Kidney epithelial cell (primary cell): ENCODE measurements around the gene PPP1R3F. TPM values are rescaled to one million over a fixed set of nuclear protein-coding genes. Genes with fewer than 3 reads are reported as not detected.

Experiments used
- DNase-seq: peaks from one replicate; pipeline ENCODE4 v3.0.0-alpha.2; 2010; ENCODE audit warnings: low read depth
- H3K27me3 ChIP-seq: 2 replicates; pipeline ENCODE4 v1.6.0; 2011; ENCODE audit warnings: low read length; ENCODE audit not compliant: control insufficient read depth, insufficient read depth
- H3K36me3 ChIP-seq: 2 replicates; pipeline ENCODE4 v1.5.1; 2011; ENCODE audit warnings: low read length; ENCODE audit not compliant: control insufficient read depth, insufficient read depth
- H3K4me3 ChIP-seq: 2 replicates; pipeline ENCODE4 v1.5.1; 2011; ENCODE audit warnings: low read depth, mild to moderate bottlenecking, control low read depth, low read length
- total RNA-seq: library from RNA; depleted of rRNA; stranded (reverse); fragments of >200 nt; gene quantifications from 2 replicates; pipeline ENCODE4 v1.2.3, GENCODE V29; 2015
- TF ChIP-seq, protein P1 (sequence below): IDR thresholded peaks from 2 replicates; pipeline ENCODE4 v1.5.1; 2011; ENCODE audit warnings: mild to moderate bottlenecking, moderate library complexity, low read length, control low read depth, inconsistent platforms; ENCODE audit not compliant: insufficient read depth, poor library complexity, severe bottlenecking

Gene PPP1R3F
- 4.3 and 6.5 TPM in 2 replicates for total RNA-seq

GRCh38 chrX:49269767-49270248, at the start of gene PPP1R3F:
Gene PPP1R3F, plus strand, starts transcription at chrX:49269793. Its CDS starts 77 bp downstream, at chrX:49269870.
- TF ChIP-seq, protein P1, sequence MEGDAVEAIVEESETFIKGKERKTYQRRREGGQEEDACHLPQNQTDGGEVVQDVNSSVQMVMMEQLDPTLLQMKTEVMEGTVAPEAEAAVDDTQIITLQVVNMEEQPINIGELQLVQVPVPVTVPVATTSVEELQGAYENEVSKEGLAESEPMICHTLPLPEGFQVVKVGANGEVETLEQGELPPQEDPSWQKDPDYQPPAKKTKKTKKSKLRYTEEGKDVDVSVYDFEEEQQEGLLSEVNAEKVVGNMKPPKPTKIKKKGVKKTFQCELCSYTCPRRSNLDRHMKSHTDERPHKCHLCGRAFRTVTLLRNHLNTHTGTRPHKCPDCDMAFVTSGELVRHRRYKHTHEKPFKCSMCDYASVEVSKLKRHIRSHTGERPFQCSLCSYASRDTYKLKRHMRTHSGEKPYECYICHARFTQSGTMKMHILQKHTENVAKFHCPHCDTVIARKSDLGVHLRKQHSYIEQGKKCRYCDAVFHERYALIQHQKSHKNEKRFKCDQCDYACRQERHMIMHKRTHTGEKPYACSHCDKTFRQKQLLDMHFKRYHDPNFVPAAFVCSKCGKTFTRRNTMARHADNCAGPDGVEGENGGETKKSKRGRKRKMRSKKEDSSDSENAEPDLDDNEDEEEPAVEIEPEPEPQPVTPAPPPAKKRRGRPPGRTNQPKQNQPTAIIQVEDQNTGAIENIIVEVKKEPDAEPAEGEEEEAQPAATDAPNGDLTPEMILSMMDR: no peak
- H3K4me3 ChIP-seq: peak within 1 kb of the TSS; percentile 63
- no peaks in the 10 kb centered on the region for H3K27me3 ChIP-seq
- no peak for DNase-seq
- no peaks in the 10 kb centered on the region for H3K36me3 ChIP-seq

DNA sequence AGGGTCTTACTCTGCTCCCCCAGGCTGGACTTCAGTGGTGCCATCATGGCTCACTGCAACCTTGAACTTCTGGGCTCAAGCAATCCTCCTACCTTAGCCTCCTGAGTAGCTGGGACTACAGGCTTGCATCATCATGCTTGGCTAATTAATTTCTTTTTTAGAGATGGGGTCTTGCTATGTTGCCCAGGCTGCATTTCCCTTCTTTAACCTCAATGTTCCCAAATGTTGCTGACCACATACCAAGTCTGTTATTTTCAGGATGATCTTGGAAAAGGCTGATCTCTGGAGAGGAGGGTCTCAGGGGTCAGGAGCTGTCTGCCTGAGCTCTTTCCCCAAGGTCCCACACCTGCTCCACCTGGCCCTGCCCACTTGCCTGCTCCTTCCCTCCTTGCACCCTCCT, 49.5 kb upstream of the PPP1R3F start:
- Histone ChIP-seq H3K27me3 (no peaks in the 10 kb centered on the region), H3K36me3 (no peaks in the 10 kb centered on the region), H3K4me3 (no peak overlapping the region)
- TF ChIP-seq, protein P1: no peak
- no peak for DNase-seq

DNA sequence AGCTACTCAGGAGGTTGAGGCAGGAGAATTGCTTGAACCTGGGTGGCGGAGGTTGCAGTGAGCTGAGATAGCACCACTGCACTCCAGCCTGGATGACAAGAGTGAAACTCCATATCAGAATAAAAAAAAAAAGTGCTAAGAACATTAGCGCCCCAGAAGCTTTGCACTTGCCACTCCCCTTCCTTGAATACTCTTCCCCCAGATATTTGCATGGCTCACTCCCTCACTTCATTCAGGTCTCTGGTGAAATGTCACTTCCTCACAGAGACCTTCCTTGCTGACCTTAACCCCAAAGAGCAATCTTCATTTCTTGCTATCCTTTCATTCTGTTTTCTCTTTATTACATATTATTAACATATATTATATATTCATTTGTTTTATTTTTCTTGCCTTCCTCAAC, 47.7 kb upstream of the PPP1R3F start:
- Histone ChIP-seq H3K4me3 (no peak overlapping the region), H3K27me3 (no peaks in the 10 kb centered on the region), H3K36me3 (no peaks in the 10 kb centered on the region)
- TF ChIP-seq, protein P1: no peak
- DNase-seq: no peak

GRCh38 chrX:49225858-49226257, 43.7 kb upstream of the PPP1R3F start:
- Histone ChIP-seq H3K4me3 (no peak overlapping the region), H3K36me3 (no peaks in the 10 kb centered on the region), H3K27me3 (no peaks in the 10 kb centered on the region)
- TF ChIP-seq, protein P1: no peak
- DNase-seq: no peak

- no peaks in the 10 kb centered on the region for H3K36me3 ChIP-seq
- TF ChIP-seq, protein P1: no peak
- DNase-seq: no peak
These were observed 42.6 kb upstream of the PPP1R3F start for GRCh38 chrX:49226946-49227345.

DNA sequence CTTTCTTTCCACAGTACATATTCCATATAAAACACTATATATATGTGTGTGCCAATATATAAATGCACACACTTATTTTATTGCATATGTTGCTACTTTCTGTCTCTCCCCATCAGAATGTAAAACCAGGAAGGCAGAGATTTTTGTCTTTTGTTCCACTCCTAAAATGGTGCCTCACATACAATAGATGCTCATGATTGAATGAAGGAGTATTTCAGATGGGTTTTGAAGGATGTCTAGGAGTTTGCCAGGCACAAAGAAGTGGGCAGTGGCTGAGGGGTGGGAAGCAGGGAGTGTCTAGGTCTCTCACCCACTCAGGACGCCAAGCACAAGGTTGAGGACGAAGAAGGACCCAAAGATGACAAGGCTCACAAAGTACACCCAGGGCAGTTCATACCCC, 41.9 kb upstream of the PPP1R3F start:
- H3K36me3 ChIP-seq: no peaks in the 10 kb centered on the region
- no peaks in the 10 kb centered on the region for H3K27me3 ChIP-seq
- TF ChIP-seq, protein P1: no peak
- no peak overlapping the region for H3K4me3 ChIP-seq
- no peak for DNase-seq

More at GRCh38 chrX:49226946-49227345, 42.6 kb upstream of the PPP1R3F start:
- no peak overlapping the region for H3K4me3 ChIP-seq
- H3K27me3 ChIP-seq: no peaks in the 10 kb centered on the region
